Karpas-422 (cell line): Measurements from ENCODE around the gene DIO2. TPM values are rescaled to one million over a fixed set of nuclear protein-coding genes. Genes with fewer than 3 reads are reported as not detected.

Experiments used
- DNase-seq: peaks from one replicate; pipeline ENCODE4 v3.0.0-alpha.2; 2015
- H2AFZ ChIP-seq: fragments of 200-600 bp; sonication (generic); 2 replicates; pipeline ENCODE4 v1.6.1; 2014; ENCODE audit warnings: antibody characterized with exemption, low read length, mixed read lengths
- H3K27ac ChIP-seq: fragments of 200-600 bp; sonication (generic); 2 replicates; pipeline ENCODE4 v1.5.1; 2014; ENCODE audit warnings: mild to moderate bottlenecking, low read length, moderate library complexity
- H3K27me3 ChIP-seq: fragments of 200-600 bp; sonication (generic); 2 replicates; pipeline ENCODE4 v1.6.1; 2014; ENCODE audit warnings: low read length, mixed read lengths
- H3K36me3 ChIP-seq: fragments of 200-600 bp; sonication (generic); 2 replicates; pipeline ENCODE4 v1.6.1; 2014; ENCODE audit warnings: low read length, mixed read lengths; ENCODE audit not compliant: insufficient read depth
- H3K4me1 ChIP-seq: fragments of 200-600 bp; sonication (generic); 2 replicates; pipeline ENCODE4 v1.6.1; 2014; ENCODE audit warnings: mild to moderate bottlenecking, low read length, mixed read lengths
- H3K4me2 ChIP-seq: fragments of 200-600 bp; sonication (generic); 2 replicates; pipeline ENCODE4 v1.6.1; 2014; ENCODE audit warnings: low read length, low read depth, mild to moderate bottlenecking; ENCODE audit not compliant: poor library complexity, severe bottlenecking
- H3K4me3 ChIP-seq: fragments of 200-600 bp; sonication (generic); 2 replicates; pipeline ENCODE4 v1.5.1; 2014; ENCODE audit warnings: mild to moderate bottlenecking, antibody characterized with exemption, low read length, mixed read lengths
- H3K79me2 ChIP-seq: fragments of 200-600 bp; sonication (generic); 2 replicates; pipeline ENCODE4 v1.6.1; 2014; ENCODE audit warnings: mild to moderate bottlenecking, low read length, mixed read lengths
- H3K9ac ChIP-seq: fragments of 200-600 bp; sonication (generic); 2 replicates; pipeline ENCODE4 v1.6.0; 2014; ENCODE audit warnings: low read length
- H3K9me2 ChIP-seq: fragments of 200-600 bp; sonication (generic), shearing (Covaris generic); replicated peaks from 2 replicates; pipeline ENCODE4 v1.6.0; 2014; ENCODE audit warnings: mild to moderate bottlenecking, low read length, moderate library complexity; ENCODE audit not compliant: insufficient read depth
- H3K9me3 ChIP-seq: fragments of 300-700, 200-600 bp; sonication (generic); 2 replicates; pipeline ENCODE4 v1.6.1; 2014; ENCODE audit warnings: low read length, mixed read lengths
- H4K20me1 ChIP-seq: fragments of 200-600 bp; sonication (generic); 2 replicates; pipeline ENCODE4 v1.6.1; 2014; ENCODE audit warnings: mild to moderate bottlenecking, antibody characterized with exemption, low read length, low read depth; ENCODE audit not compliant: insufficient read depth
- total RNA-seq: library from RNA; depleted of rRNA; stranded (reverse); fragments of >200 nt; shearing (Covaris generic); gene quantifications from 2 replicates; pipeline ENCODE4 v1.2.3, GENCODE V29; 2014; ENCODE audit warnings: low replicate concordance; rRNA removed

The DIO2 gene
- 0.04 TPM in 1 of 2 replicates, not detected in the other for total RNA-seq

DNA sequence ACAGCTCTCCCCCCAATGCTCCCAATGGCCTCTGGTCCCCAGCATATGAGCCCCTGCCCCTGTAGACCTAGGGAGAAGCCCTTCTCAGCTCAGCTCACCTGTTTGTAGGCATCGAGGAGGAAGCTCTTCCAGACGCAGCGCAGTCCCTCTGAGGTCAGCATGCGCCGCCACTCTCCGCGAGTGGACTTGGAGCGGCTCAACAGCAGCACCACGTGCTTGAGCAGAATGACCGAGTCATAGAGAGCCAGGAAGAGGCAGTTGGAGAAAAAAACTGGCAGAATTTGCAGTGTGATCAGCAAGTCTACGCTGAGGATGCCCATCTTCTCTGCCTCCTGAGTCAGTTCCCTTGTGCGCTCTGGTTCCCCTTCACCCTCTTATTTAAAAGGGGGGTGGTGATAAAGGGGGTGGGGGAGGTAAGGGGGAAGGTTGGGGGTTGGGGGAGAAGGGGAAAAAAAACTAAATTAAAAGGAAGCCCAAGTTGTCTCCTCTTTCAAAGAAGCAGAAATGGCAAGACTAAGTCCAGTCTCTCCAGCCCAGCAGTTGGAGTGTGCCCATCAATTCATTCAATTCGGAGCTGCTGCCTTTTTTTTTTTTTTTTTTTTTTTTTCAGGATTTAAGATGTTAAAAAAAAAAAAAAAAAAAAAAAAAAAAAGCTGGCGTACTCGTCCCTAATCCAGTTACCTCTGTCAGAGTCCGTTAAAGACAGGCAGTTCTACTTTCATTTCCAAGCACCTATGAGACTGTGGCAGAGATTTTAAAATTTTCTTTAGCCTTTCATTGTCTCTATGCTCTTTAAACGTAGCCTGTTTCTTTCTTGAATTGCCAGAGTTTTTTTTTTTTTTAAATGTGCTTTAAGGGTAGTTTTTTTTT, at the start of gene DIO2:
Gene DIO2, minus strand, starts transcription at position 352 of the 870 bp plus-strand sequence. Its CDS starts 32 bp downstream, at position 320.
- Histone ChIP-seq H3K9ac (peak within 1 kb of the TSS; percentile 11), H3K27ac (no peak within 1 kb of the TSS), H3K36me3 (no peaks in the 10 kb centered on the region), H3K27me3 (no peaks in the 10 kb centered on the region), H2AFZ (no peak within 1 kb of the TSS), H3K4me3 (peak within 1 kb of the TSS; percentile 41; the same call in 1 of the 2 replicates), H3K9me2 (no peaks in the 10 kb centered on the region), H4K20me1 (no peaks in the 10 kb centered on the region), H3K79me2 (no peaks in the 10 kb centered on the region), H3K4me2 (peak within 1 kb of the TSS; percentile 54), H3K9me3 (no peaks in the 10 kb centered on the region), H3K4me1 (peaks cover 7% of the 10 kb centered on the region; the same call in 1 of the 2 replicates)
- no peak for DNase-seq

DNA sequence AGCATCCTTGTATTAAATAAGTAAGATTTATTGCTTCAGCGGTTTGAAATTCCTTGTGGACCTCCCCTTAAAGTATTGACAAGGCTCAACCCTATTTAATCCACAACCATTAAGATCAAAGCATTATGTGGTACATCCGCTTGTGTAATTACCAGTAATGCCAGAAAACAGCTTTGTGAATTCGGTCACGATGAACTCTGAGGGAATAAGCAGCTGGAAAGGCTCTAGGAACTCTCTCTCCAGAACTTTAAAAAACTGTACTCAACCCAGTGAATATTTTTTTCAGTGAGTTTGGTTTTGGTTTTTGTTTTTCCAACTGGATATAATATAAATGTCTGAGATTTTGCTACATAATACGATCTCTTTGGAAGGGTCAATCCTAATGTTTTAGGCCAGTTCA, 49.3 kb upstream of the DIO2 start:
- Histone ChIP-seq H3K4me3 (no peak overlapping the region), H2AFZ (no peak overlapping the region), H3K9me3 (no peaks in the 10 kb centered on the region), H3K27ac (no peak overlapping the region), H3K4me1 (no peaks in the 10 kb centered on the region), H3K79me2 (no peaks in the 10 kb centered on the region), H3K9me2 (no peaks in the 10 kb centered on the region), H3K4me2 (no peak overlapping the region), H3K36me3 (no peaks in the 10 kb centered on the region), H4K20me1 (no peaks in the 10 kb centered on the region), H3K9ac (no peak overlapping the region), H3K27me3 (no peaks in the 10 kb centered on the region)
- DNase-seq, result no peak

DNA sequence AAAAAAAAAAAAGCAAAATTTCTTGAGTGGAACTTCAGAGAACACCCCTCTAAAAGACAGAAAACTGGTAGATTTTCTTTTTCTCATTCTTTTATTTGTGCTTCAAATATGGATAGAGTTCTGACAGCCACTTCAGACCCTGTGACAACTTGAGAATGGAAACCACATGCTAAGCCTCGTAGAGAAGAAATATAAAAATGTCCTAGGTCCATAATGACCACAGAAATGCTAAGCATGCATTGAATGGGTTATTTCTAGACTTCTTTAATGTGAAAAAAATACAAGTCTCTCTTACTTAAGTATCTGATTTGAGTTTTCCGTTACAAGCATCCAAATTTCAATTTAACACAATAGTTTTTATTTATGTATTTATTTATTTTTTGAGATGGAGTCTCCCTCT, 28.3 kb upstream of the DIO2 start:
- no peaks in the 10 kb centered on the region for H3K79me2 ChIP-seq
- H4K20me1 ChIP-seq, result no peaks in the 10 kb centered on the region
- no peak overlapping the region for H3K4me3 ChIP-seq
- no peak overlapping the region for H3K4me2 ChIP-seq
- peaks cover 6% of the 10 kb centered on the region for H3K9me3 ChIP-seq
- H3K27ac ChIP-seq, result no peak overlapping the region
- H3K27me3 ChIP-seq, result 0 out of 2 replicates have a peak, but pooled peaks cover 3% of the 10 kb centered on the region
- no peaks in the 10 kb centered on the region for H3K36me3 ChIP-seq
- no peak overlapping the region for H3K9ac ChIP-seq
- no peak overlapping the region for H2AFZ ChIP-seq
- H3K4me1 ChIP-seq, result no peaks in the 10 kb centered on the region
- no peaks in the 10 kb centered on the region for H3K9me2 ChIP-seq
- no peak for DNase-seq

DNA sequence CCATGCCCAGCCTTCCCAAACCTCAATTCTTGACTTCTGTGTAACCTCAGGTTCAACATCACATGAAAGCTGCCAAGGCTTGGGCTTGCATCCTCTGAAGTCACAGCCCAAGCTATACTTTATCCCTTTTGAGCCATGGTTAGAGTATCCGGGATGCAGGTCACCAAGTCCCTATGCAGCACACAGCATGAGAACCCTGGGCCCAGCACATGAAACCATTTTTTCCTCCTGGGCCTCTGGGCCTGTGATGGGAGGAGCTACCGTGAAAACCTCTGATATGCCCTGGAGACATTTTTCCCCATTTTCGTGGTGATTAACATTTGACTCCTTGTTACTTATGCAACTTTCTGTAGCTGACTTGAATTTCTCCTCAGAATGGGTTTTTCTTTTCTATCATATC, 25.8 kb upstream of the DIO2 start:
- Histone ChIP-seq H3K9me3 (peaks cover 6% of the 10 kb centered on the region), H3K4me1 (no peaks in the 10 kb centered on the region), H3K27me3 (0 out of 2 replicates have a peak, but pooled peaks cover 3% of the 10 kb centered on the region), H2AFZ (no peak overlapping the region), H3K79me2 (no peaks in the 10 kb centered on the region), H3K9ac (no peak overlapping the region), H3K4me2 (no peak overlapping the region), H3K9me2 (no peaks in the 10 kb centered on the region), H3K36me3 (no peaks in the 10 kb centered on the region), H3K4me3 (no peak overlapping the region), H4K20me1 (no peaks in the 10 kb centered on the region), H3K27ac (no peak overlapping the region)
- no peak for DNase-seq

DNA sequence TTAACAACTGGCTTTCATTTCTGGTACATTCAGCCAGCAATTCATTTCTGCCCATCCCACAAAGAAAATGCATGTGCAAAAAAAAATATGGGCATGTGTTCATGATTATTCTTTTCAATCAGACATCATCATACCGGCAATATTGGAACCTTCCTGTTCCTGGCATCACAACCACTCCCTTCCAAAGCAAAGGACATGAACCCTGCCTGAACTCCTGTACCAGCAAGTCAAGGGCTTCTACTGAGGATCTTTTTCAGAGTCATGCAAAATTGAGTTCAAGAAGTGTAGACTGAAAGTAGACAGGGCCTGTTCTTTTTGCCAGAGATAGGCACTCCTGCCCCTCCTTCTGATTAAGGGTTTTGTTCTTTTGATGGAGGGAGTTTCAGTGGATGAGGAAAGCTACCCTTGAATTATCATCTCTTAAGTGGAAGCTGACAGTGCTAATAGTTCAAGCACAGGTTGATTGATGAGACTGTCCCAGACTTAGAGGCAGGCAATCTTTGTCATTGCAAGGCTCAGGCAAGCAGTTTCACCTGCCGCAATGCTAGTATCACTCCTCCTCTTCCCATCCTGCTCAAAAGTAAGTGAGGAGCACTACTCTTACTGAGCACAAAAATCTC, 22.3 kb upstream of the DIO2 start:
- no peak overlapping the region for H2AFZ ChIP-seq
- peaks cover 6% of the 10 kb centered on the region for H3K9me3 ChIP-seq
- H3K9ac ChIP-seq, result no peak overlapping the region
- no peak for DNase-seq
- no peak overlapping the region for H3K27ac ChIP-seq
- H3K9me2 ChIP-seq, result no peaks in the 10 kb centered on the region
- H3K79me2 ChIP-seq, result no peaks in the 10 kb centered on the region
- no peak overlapping the region for H3K4me3 ChIP-seq
- no peaks in the 10 kb centered on the region for H4K20me1 ChIP-seq
- H3K27me3 ChIP-seq, result no peaks in the 10 kb centered on the region
- H3K36me3 ChIP-seq, result no peaks in the 10 kb centered on the region
- H3K4me1 ChIP-seq, result no peaks in the 10 kb centered on the region
- H3K4me2 ChIP-seq, result no peak overlapping the region

DNA sequence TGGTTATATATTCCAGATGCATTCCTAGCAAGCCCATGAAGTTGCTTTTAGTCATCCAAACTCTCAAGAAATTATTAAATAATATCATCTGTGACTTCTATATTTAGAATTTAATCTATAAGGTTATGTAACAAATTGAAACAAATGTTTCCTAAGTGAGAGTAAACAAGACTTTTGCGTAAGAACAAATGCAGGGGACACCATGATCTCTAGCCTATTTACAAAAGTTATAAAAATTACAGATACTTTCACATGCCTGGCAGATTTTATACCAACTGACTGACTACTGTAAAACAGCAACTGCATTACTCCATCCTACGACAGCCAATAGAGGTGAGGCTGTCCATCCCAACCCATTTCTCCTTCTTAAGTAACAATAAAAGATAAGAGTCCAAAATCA, 20.4 kb upstream of the DIO2 start:
- no peaks in the 10 kb centered on the region for H3K9me2 ChIP-seq
- H3K36me3 ChIP-seq, result no peaks in the 10 kb centered on the region
- H3K9me3 ChIP-seq, result no peaks in the 10 kb centered on the region
- no peak overlapping the region for H3K4me2 ChIP-seq
- DNase-seq, result no peak
- no peaks in the 10 kb centered on the region for H3K4me1 ChIP-seq
- H3K9ac ChIP-seq, result no peak overlapping the region
- H4K20me1 ChIP-seq, result no peaks in the 10 kb centered on the region
- H2AFZ ChIP-seq, result no peak overlapping the region
- H3K27ac ChIP-seq, result no peak overlapping the region
- no peak overlapping the region for H3K4me3 ChIP-seq
- H3K79me2 ChIP-seq, result no peaks in the 10 kb centered on the region
- H3K27me3 ChIP-seq, result no peaks in the 10 kb centered on the region

DNA sequence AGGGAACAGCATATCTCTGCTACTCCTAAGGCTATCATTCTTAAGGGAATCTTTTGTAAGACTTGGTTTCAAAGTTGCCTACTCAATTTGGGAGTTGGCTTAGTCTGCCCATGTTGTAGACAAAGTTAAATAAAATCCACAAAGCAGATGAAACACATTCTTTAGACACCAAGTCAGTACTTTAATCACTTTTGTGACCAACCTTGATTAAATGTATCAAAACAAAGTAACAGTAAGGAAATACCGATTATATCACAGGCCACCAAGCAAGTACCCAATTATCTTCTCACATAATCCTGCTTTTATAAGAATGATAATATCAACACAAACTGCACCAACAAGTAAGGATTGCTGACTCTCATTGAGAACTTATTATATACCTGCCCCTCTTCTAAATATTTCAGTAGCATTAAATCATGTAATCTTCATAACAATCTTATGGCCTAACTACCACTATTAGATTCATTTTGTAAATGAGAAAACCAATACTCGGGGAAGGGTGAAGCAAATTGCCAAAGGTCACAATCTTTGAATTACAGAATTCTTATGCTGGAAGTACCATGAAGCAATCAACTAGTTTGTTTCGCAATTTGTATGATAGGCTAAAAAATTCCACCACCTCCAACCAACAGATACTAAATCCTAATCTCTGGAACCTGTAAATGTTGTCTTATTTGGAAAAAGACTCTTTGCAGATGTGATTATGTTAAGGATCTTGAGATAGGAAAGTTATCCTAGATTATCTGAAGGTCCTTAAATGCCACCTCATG, 12.6 kb upstream of the DIO2 start:
- DNase-seq, result no peak
- no peak overlapping the region for H3K4me3 ChIP-seq
- no peaks in the 10 kb centered on the region for H3K9me3 ChIP-seq
- H2AFZ ChIP-seq, result no peak overlapping the region
- H3K36me3 ChIP-seq, result no peaks in the 10 kb centered on the region
- no peaks in the 10 kb centered on the region for H3K4me1 ChIP-seq
- no peaks in the 10 kb centered on the region for H4K20me1 ChIP-seq
- no peaks in the 10 kb centered on the region for H3K27me3 ChIP-seq
- H3K9me2 ChIP-seq, result no peaks in the 10 kb centered on the region
- no peak overlapping the region for H3K4me2 ChIP-seq
- H3K9ac ChIP-seq, result no peak overlapping the region
- no peak overlapping the region for H3K27ac ChIP-seq
- H3K79me2 ChIP-seq, result no peaks in the 10 kb centered on the region

DNA sequence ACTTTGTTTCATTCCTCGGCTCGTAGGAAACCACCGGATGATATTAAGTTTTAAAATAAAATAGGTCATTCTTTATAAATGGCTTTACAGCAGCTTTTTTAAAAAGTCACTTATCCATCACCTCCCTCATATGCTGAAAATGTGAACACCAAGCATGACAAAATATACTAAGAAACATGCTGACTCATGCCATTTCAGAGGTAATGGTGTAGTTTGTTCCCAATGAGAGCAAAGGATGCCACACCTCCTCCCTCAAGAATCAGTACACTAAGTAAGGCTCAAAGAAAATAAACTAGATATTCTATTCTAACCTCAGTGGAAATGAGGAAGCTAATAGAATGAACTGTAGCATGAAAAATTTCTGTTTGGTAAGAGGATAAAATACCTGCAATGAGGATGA, 5.5 kb upstream of the DIO2 start:
- Histone ChIP-seq H3K4me1 (peaks cover 6% of the 10 kb centered on the region; the same call in 1 of the 2 replicates), H3K27ac (no peak overlapping the region), H3K9ac (no peak overlapping the region), H3K79me2 (no peaks in the 10 kb centered on the region), H3K27me3 (no peaks in the 10 kb centered on the region), H3K4me3 (no peak overlapping the region), H3K9me2 (no peaks in the 10 kb centered on the region), H4K20me1 (no peaks in the 10 kb centered on the region), H3K4me2 (no peak overlapping the region), H3K36me3 (no peaks in the 10 kb centered on the region), H3K9me3 (no peaks in the 10 kb centered on the region), H2AFZ (no peak overlapping the region)
- no peak for DNase-seq
